ENCODE measurements around the gene TMEM150A. TPM values are rescaled to one million over a fixed set of nuclear protein-coding genes. Genes with fewer than 3 reads are reported as not detected.

The TMEM150A gene
- total RNA-seq, result 1 to 10 TPM; 8.0 to 8.9 TPM

GRCh38 chr2:85602476-85603234 is at the start of gene TMEM150A:
TSS of gene TMEM150A (minus strand) at chr2:85602698. CDS start at chr2:85601948, 750 bp downstream.

GRCh38 chr2:85611705-85612587 is 9.4 kb upstream of the TMEM150A start, which contains the start of gene C2orf68:
TSS of gene C2orf68 (minus strand) at chr2:85612066. CDS start at chr2:85611984, 82 bp downstream.

GRCh38 chr2:85595301-85596025 is 7.0 kb downstream of the TMEM150A start, which contains the start of gene RNF181:
TSS of gene RNF181 (plus strand) at chr2:85595745. CDS start at chr2:85595764, 19 bp downstream.

GRCh38 chr2:85584354-85584856 is 18.1 kb downstream of the TMEM150A start, which contains the start of gene VAMP5:
TSS of gene VAMP5 (plus strand) at chr2:85584431. CDS start at chr2:85584491, 60 bp downstream.

GRCh38 chr2:85577386-85578242 is 24.9 kb downstream of the TMEM150A start, which contains the start of gene VAMP8:
TSS of gene VAMP8 (plus strand) at chr2:85577586. CDS start at chr2:85577647, 61 bp downstream.

GRCh38 chr2:85561280-85562212 is 41.0 kb downstream of the TMEM150A start, which contains the start of gene GGCX:
TSS of gene GGCX (minus strand) at chr2:85561493. CDS start at chr2:85561428, 65 bp downstream.

Small RNAs within 50 kb of the gene (small RNA-seq; reads per million reads assigned to genes)
- 0 reads per million in 2 donors for gene RN7SL126P

Other genes starting within 250 kb of the TMEM150A start
- 100 to 1,000 TPM; 126 to 130 TPM for gene RETSAT, start 248.2 kb downstream of the TMEM150A start, total RNA-seq
- gene ELMOD3, start 247.9 kb downstream of the TMEM150A start, total RNA-seq, result 10 to 100 TPM; 21.3 to 22.0 TPM
- gene CAPG, start 192.3 kb downstream of the TMEM150A start, total RNA-seq, result 10 to 100 TPM; 16.2 to 37.0 TPM
- 1 to 10 TPM in 1 of 2 donors, under 1 TPM in 1; 0.33 to 1.4 TPM for gene SH2D6, start 184.0 kb downstream of the TMEM150A start, total RNA-seq
- gene MAT2A, start 63.5 kb downstream of the TMEM150A start, total RNA-seq, result 100 to 1,000 TPM in 1 of 2 donors, 10 to 100 TPM in 1; 74.7 to 258 TPM
- 10 to 100 TPM; 29.9 to 47.0 TPM for gene GGCX, start 41.2 kb downstream of the TMEM150A start, total RNA-seq
- gene VAMP8, start 25.1 kb downstream of the TMEM150A start, total RNA-seq, result 10 to 100 TPM; 12.0 to 27.6 TPM
- 10 to 100 TPM; 10.7 to 11.0 TPM for gene VAMP5, start 18.3 kb downstream of the TMEM150A start, total RNA-seq
- gene RNF181, start 7.0 kb downstream of the TMEM150A start, total RNA-seq, result 100 to 1,000 TPM; 151 to 162 TPM
- gene C2orf68, start 9.4 kb upstream of the TMEM150A start, total RNA-seq, result 10 to 100 TPM; 13.3 to 16.9 TPM
- gene USP39, start 13.5 kb upstream of the TMEM150A start, total RNA-seq, result 10 to 100 TPM; 41.0 to 60.9 TPM
- gene SFTPB, start 65.5 kb upstream of the TMEM150A start, total RNA-seq, result not detected
- not detected for gene GNLY, start 91.7 kb upstream of the TMEM150A start, total RNA-seq
- gene ATOH8, start 151.3 kb upstream of the TMEM150A start, total RNA-seq, result 1 to 10 TPM; 2.4 to 9.0 TPM